Activated CD4-positive, alpha-beta T cell treated with anti-CD3 and anti-CD28 coated beads, Interleukin-2, amount 50 U/mL, for 24 hours (primary cell): ENCODE data around the gene KREMEN1.

ENCODE experiments used
- DNase-seq, 2 donors: peaks; one replicate each; pipeline ENCODE4 v3.0.0-alpha.2; 2020; ENCODE audit warnings: low read depth in 1 of 2, low spot score in 1 of 2

The KREMEN1 gene

DNA sequence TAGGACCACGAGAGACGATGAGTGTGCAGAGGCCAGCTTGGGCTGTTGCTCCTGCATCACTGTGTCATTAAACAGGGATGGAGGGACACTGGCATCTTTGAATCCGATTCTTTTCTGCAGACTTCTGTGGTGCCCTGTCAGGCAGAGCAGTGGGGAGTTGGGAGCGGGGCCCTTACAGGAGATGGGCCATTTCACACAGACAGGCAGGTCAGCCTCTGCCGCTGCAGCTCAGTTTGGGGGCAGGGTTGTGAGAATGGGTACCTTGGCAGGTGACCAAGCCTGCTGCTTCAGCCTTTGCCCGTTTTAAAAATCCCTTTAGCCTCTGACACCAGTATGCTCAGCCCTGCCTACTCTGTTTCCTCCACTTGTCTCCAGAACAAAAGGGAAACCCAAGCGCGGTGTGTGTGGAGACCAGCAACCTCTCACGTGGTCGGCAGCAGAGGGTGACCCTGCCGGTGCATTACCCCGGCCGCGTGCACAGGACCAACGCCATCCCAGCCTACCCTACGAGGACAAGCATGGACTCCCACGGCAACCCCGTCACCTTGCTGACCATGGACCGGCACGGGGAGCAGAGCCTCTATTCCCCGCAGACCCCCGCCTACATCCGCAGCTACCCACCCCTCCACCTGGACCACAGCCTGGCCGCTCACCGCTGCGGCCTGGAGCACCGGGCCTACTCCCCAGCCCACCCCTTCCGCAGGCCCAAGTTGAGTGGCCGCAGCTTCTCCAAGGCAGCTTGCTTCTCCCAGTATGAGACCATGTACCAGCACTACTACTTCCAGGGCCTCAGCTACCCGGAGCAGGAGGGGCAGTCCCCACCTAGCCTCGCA is 23.8 kb upstream of the KREMEN1 start:
- DNase-seq: no peak

DNA sequence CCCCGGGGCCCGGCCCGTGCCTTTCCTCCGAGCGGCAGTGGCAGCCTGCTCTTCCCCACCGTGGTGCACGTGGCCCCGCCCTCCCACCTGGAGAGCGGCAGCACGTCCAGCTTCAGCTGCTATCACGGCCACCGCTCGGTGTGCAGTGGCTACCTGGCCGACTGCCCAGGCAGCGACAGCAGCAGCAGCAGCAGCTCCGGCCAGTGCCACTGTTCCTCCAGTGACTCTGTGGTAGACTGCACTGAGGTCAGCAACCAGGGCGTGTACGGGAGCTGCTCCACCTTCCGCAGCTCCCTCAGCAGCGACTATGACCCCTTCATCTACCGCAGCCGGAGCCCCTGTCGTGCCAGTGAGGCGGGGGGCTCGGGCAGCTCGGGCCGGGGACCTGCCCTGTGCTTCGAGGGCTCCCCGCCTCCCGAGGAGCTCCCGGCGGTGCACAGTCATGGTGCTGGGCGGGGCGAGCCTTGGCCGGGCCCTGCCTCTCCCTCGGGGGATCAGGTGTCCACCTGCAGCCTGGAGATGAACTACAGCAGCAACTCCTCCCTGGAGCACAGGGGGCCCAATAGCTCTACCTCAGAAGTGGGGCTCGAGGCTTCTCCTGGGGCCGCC is 23.1 kb upstream of the KREMEN1 start:
- DNase-seq: no peak

DNA sequence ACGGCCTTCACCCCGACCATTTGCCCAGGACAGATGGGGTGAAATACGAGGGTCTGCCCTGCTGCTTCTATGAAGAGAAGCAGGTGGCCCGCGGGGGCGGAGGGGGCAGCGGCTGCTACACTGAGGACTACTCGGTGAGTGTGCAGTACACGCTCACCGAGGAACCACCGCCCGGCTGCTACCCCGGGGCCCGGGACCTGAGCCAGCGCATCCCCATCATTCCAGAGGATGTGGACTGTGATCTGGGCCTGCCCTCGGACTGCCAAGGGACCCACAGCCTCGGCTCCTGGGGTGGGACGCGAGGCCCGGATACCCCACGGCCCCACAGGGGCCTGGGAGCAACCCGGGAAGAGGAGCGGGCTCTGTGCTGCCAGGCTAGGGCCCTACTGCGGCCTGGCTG is 22.4 kb upstream of the KREMEN1 start:
- DNase-seq: no peak

DNA sequence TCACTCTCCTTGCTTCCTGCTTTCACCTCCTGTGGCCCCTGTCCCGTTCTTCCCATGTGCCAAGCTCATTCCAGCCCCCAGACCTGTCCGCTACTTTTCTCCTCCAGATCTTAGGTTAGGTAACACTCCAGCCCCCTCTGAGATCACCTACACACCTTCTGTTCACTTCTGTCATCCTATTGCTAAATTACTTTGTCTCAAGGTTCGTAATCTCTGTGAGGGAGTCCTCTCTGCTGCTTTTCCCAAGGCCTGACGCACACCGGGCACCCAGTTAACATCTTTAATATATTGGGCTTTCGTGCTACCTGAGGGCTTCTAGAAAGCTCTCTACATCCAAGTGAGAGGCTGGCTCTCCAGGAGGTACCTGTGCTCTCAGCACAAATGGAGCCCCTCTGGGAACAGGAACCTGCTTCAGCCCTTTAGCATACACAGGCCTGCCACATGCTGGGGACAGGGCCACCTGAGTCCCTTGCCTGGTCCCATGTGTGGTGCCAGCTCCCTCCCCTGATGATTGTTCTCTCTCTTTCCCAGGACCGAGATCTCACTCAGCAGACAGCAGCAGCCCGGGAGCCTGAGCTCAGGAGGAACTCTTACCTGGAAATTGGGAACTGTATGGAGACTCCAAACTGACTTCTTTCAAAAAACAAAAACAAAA is 19.7 kb upstream of the KREMEN1 start:
- no peak for DNase-seq

DNA sequence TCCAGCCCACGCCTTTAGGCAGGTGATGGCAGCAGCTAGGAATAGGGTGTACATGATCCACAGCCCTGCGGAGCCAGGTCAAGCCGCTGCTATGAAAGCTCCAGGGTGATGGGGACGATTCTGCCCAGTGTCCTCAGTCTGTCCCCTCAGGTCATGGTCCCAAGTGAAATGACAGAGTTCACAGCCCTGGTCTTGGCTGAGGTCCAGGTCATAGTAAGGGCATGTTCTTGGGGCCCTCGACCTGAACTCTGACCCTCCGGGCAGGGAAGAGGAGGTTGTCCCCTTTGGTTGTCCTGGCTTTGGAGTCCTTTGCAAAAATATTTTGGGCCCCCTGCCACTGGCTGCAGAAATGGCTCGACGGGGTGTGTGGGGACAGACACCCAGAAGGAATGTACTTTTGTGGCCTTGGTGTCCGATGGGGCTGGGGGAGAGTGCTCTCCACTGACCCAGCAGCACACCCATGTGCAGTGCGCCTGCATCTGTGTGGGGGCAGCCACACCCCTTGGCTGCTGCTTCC is 18.5 kb upstream of the KREMEN1 start:
- no peak for DNase-seq

DNA sequence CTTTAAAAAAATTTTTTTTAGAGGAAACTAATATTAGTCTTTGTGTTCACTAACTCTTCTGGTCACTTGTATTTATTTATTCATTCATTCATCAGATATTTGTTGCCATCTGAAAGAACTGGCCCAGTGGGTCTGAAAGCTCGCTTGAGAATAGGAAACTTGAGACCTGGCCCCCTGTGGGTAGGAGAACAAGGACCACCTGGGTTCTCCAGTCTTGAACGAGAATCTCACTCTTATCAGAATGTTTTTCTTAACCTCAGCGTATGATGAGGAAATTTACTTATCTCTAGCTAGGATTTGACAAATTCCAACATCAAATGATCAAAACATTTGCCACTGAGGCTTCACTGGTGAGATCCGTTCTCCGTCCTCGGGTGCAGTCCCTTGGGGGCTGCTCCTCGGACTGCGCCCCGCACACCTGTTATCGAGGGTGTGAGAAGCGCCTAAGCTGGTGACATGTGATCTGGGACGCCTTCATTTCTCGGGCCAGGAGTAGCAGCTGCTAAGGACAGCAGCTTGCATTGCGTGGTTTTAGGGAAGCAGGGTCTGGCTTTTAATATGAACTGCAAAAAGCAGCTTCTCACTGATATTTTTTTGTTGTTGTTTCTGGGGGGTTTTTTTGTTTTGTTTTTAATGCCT is 17.5 kb upstream of the KREMEN1 start:
- no peak for DNase-seq

DNA sequence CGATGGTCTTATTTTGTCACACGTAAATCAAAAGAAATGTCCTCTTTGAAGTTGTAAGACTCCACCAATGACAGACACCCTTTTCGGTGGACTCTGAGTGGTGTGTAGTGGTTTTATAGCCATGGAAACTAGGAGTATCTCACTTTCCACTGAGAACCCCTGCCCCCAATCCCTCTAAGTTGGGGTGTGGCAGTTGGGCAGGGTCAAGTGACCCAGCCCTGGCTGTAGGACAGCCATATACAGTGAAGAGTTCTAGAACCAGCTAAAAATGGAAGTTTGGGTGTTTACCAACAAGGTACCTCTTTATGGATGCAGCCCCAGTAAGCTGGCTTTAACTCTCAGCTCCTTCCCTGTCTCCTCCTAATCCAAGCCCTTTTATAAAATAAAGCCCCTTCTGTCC is 16.4 kb upstream of the KREMEN1 start:
- DNase-seq: no peak

DNA sequence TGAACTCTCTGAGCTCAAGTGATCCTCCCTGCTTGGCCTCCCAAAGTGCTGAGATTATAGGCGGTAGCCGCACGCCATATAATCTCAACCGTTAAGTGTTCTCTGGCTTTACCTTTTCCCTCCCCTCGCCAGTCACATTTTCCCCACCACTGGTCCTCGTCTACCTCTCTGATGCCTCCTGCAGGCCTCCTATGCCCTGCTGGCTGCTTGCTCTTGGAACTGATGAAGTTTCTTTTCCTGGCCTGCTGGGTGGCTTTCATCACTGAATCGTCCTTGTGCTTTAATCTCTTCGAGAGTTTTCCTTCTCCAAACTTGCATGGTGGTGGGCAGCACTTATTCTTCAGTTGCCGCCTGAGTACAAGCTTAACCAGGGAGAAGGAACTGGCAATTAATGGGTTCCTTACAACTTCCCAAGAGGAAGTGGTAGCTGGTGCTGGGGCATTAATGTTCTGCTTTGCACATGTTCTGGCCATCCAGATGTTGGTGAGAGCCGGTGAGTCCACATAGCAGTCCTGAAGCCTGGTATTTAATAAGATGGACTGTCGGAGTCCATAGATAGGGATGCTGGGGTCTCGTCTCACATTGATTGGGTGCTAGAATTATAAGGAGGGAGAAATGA is 12.5 kb upstream of the KREMEN1 start:
- DNase-seq: no peak

DNA sequence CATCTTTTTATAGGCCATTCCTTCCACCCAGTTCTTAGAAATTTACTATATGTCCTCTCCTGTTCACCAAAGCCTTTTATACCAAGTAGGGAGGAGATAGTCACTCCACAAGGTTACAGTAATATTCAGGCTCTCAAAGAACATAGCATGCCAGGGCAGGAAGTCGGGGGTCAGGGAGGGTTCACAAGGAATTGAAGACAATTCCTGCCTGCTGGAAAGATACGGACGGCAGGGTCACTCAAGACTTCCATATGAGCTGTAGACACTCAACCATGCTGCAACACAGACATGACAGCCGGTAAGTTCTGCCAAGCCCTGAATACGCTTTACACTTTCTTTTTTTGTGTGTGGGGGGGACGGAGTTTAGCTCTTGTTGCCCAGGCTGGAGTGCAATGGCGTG is 11.9 kb upstream of the KREMEN1 start:
- DNase-seq: no peak

DNA sequence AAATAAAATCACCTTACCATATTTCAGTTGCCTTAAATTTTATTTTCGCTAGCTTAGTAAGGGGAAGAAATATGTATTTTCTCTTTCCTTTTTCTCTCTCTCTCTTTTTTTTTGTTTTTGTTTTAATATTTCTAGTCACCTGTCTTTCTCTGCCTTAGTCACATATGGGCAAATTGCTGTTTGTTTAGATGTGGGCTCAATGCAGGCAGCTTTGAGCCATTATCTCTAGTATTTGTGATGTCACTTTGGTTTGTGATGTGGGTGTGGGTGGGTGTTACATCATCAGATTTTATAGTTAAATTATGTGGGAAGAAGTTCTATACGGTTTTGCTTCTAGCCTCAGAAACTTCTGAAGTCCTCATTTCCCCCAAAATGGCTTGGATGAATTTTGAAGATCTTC is 11.1 kb upstream of the KREMEN1 start, which contains the start of gene C22orf31:
Gene C22orf31 (minus strand): TSS at position 59 of the 400 bp plus-strand sequence. CDS start 39 bp downstream, at position 20.
- no peak for DNase-seq

DNA sequence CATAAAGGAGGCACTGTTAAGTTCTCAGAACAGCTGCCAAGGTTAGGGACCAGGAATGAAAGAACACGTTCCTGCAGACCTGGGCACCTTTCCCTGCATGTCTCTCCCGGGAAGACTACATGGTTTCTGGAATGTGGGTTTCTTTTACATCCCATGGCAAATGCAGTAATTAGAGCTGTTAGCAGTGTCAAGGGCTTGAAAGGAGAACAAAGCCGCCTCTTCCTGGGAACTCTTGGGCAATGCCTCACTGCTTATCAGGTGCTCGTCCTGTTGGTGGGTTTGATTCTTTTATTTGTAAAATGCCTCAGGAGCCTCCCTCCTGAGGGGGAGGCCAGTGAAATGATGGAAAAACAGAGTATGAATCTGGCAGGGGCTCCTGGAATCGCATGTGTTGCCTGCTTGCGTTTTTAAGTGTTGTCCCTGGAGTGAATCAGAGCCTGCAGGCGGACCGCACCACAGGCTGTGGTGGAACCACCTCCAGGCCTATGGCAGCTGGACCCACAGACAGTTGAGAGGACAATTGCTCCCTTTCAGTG is 10.5 kb upstream of the KREMEN1 start:
- no peak for DNase-seq

DNA sequence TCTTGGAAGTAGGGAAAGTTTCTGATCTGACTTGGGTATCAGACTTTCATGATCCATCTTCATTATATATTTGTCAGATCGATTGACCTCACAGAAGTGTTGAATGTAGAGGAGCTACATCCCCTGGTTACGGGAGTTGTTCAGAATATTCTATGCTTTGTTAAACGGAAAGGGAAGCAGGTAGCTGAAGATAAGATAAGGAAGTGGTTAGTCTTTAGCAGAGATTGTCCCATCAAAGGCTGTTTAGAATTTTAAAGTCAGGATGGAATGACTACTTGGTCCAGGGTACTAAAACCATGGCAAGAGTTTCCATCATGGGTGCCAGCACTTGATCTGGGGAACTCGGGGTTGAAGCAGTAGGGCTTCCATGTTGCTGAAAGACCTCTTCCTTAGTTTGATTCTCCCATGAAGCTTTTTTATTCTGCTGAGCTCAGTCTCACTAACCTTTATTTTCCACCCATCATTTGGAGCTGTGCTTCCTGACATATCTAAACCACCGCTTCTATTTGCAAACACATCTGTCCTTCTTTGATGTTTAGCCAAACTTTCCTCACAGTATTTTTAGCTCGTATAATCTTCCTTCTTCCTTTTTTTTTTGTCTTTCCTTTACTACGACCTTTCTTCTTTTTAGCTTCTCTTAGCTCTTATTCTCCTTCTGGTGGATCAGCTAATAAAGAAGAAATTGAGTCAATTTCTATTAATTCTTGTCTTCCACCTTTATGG is 7.2 kb upstream of the KREMEN1 start:
- DNase-seq: no peak

DNA sequence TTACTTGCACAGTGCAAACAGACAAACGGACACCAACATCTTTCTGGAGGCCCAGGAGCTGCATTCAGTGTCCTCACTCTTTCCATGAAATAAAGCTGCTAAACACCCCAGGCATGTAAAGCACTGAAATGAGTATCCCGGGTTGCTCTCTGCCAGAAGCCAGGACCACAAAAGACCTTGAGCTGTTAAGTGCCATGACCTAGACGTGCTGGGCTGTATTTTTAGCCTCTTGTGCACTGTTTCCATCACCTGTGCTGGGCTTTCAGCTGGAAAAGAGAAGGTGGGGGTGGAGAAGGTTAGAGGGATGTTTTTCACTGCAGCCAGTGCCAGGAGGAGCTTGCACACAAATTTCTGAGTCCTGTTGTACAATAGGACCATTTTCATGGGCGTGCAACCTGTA is 3.4 kb upstream of the KREMEN1 start:
- DNase-seq: no peak

DNA sequence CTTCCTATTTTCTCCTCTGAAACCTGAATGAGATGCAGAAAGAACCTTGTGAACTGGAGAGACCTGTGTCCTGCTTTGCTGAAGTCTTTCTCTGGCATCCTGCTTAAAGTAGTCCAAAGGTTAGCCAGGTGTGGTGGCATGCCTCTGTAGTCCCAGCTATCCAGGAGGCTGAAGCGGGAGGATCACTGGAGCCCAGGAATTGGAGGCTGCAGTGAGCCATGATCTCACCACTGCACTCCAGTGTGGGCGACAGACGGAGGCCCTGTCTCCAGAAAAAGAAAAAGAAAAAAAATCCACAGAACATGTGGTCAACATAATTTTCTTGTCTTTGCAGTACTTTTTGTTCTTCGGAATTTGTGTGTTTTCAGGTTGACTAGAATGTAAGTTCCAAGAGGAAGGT is 2.3 kb upstream of the KREMEN1 start:
- no peak for DNase-seq

DNA sequence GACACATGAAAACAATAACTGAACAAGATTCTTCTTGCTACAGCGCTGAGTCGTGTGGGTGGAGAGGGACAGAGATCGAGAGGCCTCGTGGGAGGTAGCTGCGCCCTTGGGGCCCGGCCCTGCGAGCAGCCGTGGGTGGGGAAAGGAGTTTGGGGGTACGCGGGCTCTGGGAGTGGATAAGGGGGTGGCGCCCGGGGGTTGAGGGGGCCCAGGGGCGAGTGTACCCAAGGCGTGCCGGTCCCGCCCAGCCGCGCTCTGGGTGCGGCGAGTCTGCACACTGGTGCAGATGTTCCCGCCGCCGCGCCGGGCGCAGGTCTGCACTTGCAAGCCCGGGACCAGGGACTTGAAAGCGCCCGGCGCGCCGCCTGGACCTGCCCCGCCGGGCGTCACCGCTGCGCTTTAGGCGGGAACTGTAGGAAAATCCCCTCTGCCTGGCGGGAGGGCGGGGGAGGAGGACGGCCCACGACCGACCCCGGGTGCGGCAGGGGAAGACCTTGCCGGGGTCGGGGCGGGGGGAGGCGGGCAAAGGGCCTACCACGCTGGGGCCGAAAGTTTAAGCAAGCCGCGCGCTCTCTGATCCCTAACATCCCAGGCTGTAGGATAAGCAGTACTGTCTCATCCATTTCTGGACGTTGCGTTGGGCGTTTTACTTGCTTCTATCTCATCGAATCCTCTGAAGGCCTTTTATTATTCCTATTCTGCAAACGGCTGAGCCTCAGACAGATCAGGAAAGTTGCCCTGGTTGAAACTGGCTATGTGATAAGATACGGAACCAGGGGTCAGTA is 1.4 kb upstream of the KREMEN1 start:
- DNase-seq: peak in 1 of 2 donors; percentile 13

DNA sequence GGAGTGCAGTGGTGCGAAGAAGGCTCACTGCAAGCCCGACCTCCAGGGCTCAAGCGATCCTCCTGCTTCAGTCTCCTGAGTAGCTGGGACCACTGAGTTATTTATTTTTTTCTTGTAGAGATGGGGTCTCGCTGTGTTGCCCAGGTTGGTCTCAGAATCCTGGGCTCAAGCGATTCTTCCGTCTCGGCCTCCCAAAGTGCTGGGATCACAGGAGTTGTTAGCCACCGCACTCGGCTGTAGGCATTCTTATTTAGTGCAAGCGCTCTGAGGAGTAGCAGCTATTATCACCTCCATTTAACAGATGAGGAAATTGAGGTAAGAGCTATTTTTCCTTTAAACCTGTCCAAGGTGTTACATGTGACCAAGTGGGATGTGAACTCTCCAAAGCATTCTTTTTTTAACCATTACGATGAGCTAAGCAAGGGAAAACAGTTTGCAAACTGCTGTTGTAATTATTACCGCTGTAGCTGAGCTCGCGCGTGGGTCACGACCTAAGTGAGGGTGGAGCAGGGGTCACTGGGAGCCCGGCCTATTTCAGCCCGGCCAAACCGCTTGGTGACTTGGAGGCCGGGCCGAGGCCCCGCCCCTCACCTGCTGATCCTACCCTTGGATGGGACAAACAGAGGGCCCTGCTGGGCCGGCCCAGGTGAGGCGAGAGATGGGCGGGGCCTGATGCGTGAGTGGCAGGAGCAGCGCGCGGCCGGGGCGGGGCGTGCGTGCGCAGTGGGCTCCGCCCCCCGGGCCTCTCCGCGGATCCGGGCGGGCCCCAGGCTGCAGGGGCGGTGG is 449 bp upstream of the KREMEN1 start:
- DNase-seq: peak; percentile 62 to 71

DNA sequence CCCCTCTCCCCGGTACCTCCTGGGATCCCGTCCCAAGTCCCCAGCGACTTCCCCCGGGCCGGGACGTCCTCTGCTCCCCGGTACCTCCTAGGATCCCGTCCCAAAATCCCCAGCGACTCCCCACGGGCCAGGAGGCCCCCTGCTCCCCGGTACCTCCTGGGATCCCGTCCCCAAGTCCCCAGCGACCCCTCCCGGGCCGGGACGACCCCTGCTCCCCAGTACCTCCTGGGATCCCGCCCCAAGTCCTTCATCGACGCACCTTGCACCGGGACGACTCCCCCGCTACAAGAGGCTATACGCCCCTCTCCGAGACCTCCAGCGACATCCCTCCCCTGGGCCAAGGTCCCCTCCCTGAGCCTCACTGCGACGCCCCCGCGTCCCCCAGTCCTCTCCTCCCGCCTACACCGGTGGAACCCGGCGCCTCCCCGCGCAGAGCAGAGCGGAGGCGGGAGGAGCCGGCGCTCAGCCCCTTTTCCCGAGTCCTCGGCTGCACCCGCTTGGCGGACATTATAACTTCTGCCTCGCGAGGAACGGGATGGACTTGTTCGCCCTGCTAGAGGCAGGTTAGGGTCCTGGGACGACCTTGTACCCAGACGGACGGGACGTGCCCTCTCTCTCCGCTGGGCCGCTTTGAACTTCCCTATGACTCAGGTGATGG is 912 bp downstream of the KREMEN1 start:
- DNase-seq: no peak

DNA sequence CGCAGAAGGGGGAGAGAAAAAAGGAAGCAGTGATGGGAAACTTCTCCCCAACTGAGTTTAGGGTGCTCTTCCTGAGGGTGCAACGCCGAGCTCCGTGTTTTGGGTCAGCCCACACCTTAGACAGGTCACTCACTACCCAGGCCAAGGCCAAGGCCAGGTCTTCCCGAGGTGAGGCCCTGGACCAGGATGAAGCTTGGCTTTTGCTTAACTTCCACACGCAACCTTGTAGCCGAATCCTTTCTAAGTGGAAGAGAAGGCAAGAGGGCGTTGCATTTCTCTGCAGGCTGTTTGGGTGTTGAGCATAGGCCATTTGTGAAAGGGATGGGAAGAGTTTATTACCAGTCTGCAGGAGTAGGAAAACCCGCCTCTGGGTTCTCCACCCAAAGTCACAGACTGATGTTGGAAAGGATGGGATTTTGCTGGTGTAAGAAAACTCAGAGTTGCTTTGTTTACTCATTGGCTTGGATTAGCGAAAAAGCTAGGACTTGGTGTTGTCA is 1.5 kb downstream of the KREMEN1 start:
- no peak for DNase-seq
